HG03571 (cell line): Measurements from ENCODE around the gene OPN4.
"Not testable (repeated sequence)": the region's sequence is repeated elsewhere in the genome, so short reads cannot be mapped to it uniquely, and the experiment has no call there.

Experiments
- ATAC-seq: cut with Tn5 transposase; IDR thresholded peaks from one replicate; pipeline ENCODE4 v1.9.1; 2021; ENCODE audit not compliant: unreplicated experiment

The OPN4 gene

DNA sequence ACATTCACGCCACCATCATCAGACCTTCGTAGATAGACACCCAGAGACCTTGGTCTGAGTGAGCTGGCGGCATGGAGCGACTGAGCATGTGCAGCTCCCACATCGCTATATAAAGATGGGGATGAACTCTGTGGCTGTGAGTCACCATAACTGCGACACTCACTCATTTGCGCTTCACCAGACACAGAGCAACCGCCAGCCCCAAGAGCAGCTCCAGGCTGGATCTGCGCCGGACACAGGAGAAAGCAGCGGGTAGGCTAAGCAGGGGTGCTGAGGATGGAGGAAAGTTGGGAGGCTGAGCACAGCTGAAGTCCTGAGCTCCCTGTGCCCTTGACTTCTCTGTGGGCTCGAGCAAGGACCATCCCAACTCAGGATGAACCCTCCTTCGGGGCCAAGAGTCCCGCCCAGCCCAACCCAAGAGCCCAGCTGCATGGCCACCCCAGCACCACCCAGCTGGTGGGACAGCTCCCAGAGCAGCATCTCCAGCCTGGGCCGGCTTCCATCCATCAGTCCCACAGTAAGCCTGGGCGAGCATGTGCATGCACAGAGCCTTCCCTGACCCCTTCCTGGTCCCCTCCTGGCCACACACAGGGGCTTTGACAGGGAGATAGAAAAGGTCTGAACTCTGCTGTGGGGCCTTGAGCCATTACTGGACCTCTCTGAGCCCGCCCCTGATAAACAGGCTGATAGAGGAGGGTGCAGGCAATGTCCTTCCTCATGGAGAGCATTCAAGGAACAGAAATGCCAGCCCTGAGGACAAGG lies at the start of gene OPN4:
Gene OPN4, plus strand, starts transcription at position 137 of the 762 bp plus-strand sequence. Its CDS starts 237 bp downstream, at position 374.
- ATAC-seq: no peak

DNA sequence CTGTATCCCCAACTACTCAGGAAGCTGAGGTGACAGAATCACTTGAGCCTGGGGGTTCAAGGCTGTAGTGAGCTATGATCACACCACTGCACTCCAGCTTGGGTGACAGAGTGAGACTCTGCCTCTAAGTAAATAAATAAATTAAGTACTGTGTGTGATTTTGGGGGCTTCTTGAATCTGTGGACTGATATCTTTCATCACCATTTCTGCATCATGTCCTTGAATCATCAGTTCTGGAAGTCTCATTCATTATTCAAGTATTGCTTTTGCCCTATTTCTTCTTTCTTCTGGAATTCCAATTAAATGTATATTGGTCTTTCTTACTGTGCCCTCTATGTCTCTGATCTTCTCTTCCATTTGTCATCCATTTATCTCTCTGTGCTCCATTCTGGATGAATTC lies 46.7 kb upstream of the OPN4 start:
- no peak for ATAC-seq

DNA sequence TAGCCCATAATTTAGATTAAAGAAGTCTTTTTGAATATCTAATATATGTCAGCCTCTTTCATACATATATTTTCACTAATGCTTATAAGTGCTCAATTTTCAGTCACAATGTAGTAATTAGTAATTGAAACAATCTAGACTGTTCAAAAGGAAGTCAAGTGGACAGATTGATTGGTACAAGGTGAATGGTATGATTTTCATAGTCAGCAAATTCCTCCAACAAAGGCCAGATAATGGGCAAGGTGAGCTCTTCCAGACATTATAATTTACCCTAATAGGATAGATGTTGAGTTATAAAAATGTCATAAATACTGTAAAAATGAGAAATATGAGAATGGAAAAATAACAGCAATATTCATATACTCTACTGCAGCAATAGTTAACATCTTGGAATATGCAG lies 44.4 kb upstream of the OPN4 start:
- ATAC-seq: no peak

- ATAC-seq: no peak
Observed at GRCh38 chr10:86611386-86611785, 43.0 kb upstream of the OPN4 start.

DNA sequence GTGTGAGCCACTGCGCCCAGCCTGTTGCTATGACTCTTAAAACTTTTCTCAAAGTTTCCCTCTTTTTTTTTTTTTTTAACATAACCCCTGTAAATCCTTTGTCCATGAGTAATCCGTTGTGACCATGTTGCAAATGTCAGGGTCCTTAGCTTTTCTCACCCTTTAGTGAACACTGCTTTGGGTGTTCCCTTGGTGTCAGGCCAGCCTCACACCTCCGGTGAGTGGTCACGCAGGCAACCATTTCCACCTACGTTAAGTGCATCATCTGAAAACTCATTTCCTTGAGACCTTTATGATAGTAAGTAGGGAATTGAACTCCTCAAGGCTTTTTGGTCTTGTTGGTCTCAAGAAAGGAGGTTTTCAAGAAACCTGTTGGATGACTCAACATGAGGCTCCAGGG lies 41.3 kb upstream of the OPN4 start:
- ATAC-seq: no peak

GRCh38 chr10:86613905-86614304 lies 40.4 kb upstream of the OPN4 start:
- ATAC-seq: no peak

DNA sequence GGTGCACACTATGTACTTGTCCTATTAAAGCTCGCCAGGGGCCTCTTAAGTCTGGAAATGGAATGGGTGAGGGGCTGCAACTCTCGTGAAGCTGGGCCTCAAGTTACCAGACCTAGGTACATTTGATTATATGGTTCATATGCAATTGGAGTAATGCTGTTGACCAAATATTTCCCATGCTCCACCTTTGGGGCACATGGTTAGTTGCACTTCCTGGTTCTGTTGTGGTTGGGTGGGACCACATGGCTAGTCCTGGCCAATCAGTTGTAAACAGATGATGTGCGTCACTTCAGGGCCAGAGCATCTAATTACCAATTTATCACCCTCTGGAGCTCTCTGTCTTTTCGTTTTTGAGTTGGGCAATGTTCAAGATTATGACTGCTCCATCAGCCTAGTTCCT lies 39.5 kb upstream of the OPN4 start:
- no peak for ATAC-seq

DNA sequence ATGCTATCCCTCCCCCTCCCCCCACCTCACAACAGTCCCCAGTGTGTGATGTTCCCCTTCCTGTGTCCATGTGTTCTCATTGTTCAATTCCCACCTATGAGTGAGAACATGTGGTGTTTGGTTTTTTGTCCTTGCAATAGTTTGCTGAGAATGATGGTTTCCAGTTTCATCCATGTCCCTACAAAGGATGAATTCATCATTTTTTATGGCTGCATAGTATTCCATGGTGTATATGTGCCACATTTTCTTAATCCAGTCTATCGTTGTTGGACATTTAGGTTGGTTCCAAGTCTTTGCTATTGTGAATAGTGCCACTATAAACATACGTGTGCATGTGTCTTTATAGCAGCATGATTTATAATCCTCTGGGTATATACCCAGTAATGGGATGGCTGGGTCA lies 37.1 kb upstream of the OPN4 start:
- not testable (repeated sequence) for ATAC-seq

- ATAC-seq: no peak
Observed at GRCh38 chr10:86628311-86628710, 26.0 kb upstream of the OPN4 start.

DNA sequence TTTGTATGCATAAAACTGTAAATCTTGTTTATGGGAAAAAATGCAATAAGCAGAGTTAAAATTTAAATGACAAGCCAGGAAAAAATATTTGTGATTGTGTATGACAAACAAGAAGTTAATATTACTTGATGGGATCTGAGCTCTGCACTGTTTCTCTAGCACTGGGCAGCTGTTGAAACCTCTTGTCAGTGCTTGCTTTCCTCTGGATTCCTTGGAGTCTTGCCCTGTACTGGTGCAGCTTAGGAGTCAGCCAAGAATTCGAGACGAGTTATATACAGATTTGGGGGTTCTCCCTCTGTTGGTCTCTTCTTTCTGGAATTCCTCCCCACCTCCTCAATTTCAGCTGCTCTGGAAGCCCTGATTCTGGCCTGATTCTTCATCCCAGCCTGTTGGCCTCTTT lies 24.3 kb upstream of the OPN4 start:
- no peak for ATAC-seq

DNA sequence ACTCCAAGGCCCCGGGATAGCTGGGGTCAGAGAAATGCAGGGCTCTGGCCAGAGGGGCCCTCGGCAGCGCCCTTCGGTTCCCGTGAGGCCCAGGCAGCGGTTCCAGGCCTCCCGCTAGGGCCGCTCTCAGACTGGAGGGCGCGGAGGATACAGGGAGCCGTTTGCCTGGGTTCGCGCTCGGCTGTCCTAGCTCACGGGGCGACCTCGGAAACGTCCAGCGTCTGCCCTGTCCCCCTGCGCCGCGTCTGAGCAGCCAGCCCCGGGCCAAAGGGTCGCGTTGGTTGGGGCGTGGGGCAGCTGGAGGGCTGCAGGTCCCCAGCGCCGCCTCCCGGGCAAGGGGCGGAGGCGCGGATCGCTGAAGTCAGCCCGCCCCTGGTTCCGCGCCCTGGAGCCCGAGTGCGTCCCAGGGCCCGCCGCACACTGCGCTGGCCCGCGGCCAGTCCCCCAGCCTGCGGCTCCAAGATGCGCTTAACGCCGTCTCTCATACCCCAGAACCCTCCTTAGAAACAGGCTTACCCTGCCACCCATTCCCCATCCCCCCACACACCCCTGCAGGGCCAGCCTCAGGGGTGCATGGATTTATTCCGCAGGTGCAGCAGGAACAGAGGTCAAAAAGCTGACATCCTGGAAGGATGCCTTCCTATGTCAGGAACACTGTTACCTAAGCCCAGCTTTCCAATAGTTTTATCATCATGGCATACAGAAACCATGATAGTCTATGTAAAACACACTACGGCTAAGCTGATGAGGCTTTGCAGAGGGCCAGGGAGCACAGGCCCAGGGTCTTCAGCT lies 22.1 kb upstream of the OPN4 start:
- ATAC-seq: no peak

DNA sequence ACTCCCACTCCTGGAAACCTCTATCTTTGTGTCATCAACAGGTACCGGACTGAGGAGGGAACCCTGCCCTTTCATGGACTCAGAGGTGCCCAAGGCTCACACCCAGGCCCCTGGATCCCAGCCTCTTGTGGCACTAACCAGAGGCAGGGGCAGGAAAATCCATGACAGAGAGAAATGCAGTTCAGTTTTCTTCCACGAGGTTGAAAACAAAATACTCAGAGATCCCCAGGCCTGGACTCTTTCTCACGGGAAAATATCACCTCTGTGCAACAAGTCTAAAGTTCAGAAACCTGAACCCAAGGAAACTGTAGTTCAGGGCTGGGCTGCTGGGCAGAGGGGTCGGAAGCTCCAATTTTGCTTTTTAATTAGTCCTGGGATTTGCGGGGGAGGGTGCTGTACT lies 21.4 kb upstream of the OPN4 start:
- no peak for ATAC-seq

DNA sequence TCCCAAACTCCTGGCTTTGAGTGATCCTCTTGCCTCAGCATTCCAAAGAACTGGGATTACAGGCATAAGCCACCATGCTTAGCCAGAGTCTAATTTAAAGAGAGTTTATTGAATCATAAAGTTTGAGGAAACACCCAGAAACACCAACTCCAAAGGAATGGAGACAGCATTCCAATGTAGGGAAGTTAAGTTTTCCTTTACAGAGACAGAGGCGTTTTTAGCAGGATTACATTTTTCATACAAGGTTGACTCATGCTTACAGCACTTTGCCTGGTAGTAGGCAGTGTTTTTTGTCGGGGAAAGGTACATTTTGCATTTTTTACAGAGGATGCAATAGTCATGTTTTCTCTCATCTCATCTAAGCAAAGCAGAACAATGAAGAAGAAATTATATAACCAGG lies 18.9 kb upstream of the OPN4 start:
- ATAC-seq: no peak

DNA sequence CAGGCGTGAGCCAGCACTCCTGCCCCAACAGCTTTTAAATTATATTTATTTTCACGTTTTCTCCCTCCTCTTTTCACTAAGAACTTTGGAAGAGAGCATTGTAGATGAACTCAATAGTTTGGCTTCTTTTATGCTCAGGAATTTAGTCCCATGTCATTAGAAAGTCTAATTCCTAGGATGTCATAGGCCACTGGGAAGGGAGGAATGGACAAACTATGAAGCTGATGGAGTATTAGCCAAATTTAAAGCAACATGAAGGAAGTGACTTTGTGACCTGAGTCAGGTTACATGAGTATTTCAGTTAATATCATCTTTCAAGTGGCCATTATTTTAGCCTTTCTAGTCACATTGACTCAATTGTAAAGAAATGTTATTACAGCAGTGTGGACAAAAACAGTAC lies 18.0 kb upstream of the OPN4 start:
- no peak for ATAC-seq

DNA sequence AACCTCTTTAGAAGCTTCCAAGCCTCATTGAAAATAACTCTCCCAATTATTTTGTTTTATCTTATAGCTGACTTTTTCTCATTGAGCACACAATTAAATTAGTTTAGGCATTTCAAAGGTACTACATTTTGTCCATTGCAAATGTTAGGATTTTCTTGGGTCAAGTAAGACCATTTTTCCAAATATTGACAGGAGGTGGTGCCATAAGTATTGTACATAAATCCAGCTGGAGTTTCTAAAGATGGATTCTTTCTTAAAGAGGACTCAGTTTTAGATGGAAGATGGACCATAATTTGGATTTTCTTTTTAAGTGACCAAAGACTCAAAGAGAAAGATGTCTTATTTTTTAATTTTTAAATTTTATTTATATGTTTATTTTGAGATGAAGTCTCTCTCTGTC lies 12.3 kb upstream of the OPN4 start:
- no peak for ATAC-seq

DNA sequence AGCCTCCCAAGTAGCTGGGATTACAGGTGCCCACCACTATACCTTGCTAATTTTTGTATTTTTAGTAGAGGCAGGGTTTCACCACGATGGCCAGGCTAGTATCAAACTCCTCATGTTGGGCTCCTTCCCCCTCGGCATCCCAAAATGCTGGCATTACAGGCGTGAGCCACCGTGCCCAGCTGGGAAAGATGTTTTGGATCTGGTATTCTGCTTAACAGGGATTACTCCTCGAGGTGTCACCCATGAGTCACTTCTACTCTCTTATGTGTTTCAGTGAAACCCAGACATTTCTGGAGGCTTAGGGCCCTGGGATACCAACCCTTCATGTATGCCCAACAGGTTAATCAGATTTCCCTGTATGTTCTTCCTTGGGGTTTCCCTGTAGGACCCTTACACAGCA lies 11.8 kb upstream of the OPN4 start:
- ATAC-seq: no peak

DNA sequence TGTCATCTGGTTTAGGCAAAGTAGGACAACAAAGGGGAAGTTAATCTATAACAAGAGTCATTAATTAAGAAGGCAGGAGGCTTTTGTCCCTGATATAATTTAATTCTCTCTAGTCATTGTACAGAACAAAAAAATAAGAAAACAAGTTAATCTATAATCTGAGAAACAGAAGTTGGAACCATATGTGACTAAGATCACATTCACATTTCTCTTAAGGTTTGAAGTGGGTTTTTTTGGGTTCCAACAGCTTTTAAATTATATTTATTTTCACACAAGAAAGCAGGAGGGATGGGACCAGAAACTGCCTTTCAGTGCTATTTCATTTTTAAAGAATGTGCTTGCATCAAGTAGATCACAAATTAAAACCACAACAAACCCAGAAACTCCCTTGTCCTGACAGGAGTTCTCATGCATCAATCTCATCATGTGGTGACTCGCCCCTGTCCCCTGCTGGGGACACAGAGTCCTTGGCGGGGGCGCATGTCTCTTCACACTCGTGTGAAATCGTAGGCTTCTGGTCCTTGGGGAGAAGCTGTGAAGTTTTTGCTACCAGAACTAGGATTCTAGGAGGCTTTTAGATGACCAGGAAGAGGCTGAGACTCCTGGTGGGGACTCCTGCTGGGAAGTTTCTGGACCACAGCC lies 10.1 kb upstream of the OPN4 start:
- ATAC-seq: no peak

- ATAC-seq: no peak
Observed at GRCh38 chr10:86644794-86645445, 9.4 kb upstream of the OPN4 start.

DNA sequence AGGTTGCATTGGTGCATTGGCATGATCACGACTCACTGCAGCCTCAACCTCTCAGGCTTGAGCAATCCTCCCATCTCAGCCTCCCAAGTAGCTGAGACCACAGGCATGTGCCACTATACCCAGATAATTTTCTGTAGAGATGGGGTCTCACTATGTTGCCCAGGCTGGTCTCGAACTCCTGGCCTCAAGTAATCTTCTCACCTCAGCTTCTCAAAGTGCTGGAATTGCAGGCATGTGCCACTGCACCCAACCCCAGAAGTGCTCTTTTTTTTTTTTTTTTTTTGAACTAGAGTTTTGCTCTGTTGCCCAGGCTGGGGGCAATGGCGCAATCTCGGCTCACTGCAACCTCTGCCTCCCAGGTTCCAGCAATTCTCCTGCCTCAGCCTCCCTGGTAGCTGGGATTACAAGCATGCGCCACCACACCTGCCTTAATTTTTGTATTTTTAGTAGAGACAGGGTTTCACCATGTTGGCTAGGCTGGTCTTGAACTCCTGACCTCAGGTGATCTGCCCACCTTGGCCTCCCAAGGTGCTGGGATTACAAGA lies 8.7 kb upstream of the OPN4 start:
- not testable (repeated sequence) for ATAC-seq

DNA sequence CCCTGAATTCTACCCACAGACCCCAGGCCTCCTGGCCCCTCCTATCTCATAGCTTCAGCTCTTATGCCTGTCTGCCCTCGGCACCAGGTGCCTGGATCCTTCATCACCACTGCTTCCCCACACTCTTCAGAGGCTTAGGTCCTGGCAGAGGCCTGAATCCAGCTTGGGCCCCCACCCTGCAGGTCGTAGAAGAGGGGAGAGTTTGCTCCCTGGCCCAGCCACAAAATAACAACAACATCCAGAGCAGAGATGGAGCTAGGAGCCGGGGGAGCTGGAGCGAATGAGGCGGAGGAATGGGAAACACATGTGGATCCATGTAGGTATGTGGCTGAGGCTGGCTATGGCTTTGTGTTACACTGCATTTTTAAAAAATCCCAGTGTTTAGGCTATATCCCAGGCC lies 7.8 kb upstream of the OPN4 start:
- no peak for ATAC-seq

- ATAC-seq: no peak
Observed at GRCh38 chr10:86646933-86647332, 7.4 kb upstream of the OPN4 start.
